HL-60/S4 treated with retinoic acid at 250 ng/mL for 4 days and 3 days (cell line): ENCODE results near the gene ATE1.

Experiments
- in situ Hi-C: fragments of 300-500 bp; cut with MboI; formaldehyde crosslinking; loops from 2 replicates; pipeline ENCODE4 v1.7.0; 2022; ENCODE audit warnings: low sequenced_read_pairs

The ATE1 gene

DNA sequence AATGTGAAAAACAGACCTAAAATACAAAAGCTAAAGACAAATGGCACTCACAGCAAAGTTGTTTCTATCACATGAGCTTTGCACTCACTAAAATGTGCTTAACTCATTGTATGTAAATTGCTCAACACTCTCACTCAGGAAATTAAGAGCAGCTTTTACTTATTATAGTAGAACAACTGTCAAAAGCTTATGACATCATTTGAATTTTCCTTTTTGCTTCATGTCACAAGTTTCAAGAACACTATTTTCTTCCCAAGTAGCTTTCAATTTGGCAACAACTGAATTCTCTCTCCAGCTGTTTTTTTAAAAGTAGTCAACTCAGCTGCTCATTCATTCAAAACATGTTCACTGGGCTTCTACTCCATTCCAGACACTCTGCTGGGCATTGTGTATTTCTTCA lies 46.9 kb downstream of the ATE1 start:
- in situ Hi-C loops: loop anchor here (10.0 kb wide), 2 partner anchors 56 to 936 kb away; no protein-coding TSS in a partner anchor

DNA sequence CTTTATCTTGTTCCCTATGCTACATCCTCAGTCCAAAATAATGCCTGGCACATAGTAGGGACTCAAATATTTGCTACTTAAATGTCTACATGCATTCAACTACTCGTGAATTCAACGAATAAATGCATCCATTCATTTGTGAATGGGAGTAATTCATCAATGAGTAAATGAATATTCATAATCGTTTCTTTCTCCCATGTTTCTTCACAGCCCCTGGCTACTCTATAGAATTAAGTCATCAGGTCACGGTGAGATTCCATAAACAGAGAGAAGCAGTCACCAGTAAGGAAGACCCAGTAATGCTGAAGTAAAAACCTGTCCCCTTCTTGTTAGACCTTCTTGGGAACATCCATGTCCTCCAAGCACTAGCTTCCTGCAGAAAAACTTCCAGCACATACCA lies 48.4 kb downstream of the ATE1 start:
- in situ Hi-C loops: no loop called here

DNA sequence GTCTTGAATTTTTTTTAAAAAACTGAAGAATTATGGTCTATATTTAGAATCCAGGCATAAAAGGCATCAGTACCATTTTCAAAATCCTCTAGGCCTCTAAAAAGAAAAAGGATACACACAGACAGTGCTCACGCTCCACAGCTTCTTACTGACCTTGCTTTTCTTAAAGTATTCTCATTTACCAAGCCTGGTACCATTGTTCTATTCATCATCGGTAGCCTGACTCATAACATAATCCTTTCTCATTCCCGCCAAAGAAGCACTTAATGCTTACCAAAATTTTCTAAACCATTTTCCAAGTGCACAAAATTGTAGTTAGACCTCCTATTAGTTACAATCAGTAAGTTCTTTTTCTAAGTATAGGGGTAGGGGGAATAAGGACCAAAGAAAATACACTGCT lies 54.6 kb downstream of the ATE1 start:
- in situ Hi-C loops: no loop called here

DNA sequence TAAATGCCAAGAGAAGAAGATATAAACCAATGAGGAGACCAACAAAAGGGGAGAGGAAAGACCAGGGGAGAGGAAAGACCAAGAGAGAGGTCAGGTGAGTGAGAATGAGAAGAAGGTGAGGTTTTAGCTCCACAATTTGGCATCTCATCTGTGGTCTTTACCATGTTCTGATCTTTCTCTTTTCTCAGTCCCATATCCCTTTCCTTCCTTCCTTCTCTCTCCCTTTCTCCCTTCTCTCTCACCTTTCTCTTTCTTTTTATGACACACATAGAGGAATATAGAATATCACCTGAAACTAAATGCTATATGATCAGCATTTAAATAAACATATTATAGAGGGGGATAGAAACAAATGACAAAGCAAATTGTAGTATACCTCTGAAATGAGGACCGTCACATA lies 57.4 kb downstream of the ATE1 start:
- in situ Hi-C loops: no loop called here

DNA sequence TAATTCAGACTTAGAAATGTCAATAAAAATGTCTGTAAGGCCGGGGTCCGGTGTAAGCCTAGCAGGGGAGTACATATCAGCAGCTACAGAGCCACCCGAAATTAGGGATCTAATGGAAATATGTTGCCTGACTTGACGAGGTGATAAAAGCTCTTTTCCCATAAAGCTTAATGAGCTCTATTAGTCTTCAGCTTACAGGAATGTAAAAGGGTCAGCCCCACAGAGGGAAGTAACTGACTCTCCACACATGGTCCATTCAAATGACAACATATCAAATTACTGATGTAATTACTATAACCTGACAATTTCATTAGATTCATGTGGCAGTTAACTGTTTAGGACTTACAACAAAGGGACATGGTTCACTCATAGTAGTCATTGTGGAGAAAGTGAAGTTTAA lies 62.3 kb downstream of the ATE1 start:
- in situ Hi-C loops: no loop called here

DNA sequence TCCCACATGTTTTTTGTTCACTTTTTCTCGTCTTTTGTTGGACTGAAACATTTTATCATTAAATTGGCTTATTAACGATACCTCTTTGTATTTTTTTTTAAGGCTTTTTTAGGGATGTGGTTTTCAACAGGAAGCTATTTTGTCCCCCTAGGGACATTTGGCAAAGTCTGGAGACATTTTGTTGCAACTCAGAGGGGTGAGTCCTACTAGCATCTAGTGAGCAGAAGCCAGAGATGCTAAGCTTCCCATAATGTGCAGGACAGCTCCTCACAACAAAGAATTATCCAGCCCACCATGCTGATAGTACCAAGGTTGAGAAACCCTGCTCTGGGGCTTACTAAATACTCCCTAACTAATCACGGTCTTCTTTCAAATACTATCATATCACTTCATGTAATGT lies 63.2 kb downstream of the ATE1 start:
- in situ Hi-C loops: no loop called here

DNA sequence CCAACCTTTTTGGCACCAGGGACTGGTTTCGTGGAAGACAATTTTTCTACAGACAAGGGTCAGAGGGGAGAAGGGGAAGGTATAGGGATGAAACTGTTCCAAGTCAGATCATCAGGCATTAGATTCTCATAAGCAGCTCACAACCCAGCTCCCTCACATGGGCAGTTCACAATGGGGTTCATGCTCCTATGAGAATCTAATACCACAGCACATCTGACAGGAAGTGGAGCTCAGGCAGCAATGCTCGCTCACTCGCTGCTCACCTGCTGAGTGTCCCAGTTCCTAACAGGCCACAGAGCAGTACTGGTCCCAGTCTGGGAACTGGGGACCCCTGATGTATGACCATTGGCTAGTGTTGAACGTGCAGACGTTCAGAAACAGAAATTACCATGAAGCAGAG lies 63.7 kb downstream of the ATE1 start:
- in situ Hi-C loops: no loop called here

DNA sequence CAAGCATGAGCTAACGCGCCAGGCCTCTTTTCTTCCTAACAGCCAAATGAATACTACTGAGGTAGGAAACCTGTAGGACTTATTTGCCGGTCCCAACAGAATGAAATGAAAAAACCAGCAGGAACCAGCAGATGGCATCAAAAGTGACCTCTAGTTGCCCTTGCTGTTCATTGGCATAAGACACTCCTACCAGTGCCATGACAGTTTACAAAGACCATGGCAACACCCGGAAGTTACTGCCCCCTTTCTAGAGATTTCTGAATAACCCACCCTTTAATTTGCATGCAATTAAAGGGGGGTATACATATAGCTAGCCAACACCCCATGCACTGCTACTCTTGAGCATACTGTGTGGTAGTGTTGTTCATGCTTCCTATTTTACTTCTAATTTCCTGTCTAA lies 65.2 kb downstream of the ATE1 start:
- in situ Hi-C loops: no loop called here

DNA sequence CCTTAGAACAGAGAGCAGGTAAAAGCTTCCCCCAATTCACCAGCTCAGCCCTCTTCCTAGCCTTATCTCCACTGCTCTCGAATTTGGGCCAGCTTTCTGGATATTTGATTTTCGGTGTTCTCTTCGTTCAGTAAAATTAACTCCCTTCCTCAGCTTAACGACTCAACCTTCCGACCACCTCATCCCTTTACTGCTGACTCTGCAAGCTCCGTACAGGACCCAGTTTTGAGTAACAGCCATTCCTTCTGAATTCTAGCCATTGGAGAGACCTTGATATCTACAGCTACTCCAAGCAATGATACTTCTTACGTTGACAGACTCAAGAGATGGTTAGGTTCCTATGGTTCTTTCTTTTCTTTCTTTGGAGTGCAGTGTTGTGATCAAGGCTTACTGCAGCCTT lies 65.8 kb downstream of the ATE1 start:
- in situ Hi-C loops: no loop called here

DNA sequence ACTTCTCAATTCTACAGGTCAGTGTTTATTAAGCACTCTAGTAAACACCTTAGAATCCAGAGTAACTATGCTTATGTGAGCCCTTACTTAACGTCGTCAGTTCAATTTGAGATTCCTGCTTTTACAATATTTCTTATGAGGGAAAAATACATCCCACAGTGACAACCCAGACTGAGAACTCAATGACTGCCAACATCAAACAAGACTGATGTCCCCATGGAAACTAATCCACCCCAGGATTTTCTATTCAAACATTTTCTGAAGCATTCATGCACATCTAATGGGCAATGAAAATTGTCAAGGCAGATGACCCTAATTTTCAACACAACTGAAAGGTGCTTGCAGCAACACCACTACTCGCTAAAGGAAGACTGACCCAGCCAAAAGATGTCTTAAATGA lies 67.0 kb downstream of the ATE1 start:
- in situ Hi-C loops: no loop called here

DNA sequence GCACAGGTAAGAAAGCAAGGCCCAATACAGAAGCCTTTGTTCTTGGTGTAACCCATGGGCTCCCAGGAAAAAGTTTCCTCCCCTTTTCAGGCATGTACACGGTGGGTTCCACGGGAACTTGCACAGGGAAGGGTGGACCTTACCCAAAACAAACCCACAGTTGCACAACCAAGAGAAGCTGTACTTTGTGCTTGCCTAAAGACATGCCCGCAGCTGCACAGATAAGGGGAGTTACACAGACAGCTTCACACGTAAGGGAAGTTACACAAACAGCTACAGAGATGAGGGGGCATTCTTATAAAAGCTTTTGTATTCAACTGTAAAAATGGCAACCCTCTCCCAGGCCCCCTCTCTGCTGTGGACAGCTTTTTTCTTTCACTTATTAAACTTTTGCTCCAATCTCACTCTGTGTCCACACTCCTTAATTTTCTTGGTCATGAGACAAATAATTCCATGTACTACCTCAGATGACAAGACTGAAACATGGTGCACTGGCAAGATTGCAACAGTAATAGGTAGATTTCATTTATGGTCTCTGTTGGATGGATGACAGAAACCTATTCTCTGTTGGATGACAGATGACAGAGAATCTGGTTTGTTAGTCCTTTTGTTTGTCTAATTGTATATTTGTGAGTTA lies 72.9 kb downstream of the ATE1 start:
- in situ Hi-C loops: no loop called here

DNA sequence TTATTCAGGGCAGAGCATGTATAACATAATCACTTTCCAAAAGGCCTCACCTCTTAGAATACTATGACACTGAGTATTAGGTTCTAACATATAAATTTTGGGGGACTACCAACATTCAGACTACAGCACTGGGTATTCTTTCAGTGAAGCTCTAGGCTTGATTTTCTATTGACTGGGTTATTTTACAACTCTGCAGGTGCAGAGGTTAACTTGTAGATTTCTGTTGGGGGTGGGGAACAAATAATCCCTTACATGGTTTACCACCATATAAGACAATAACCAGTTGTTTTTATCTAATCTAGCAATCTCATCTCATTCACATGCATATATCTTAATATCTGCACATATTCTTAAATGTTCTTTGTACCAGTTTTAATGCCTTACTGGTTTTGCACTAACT lies 73.9 kb downstream of the ATE1 start:
- in situ Hi-C loops: no loop called here

DNA sequence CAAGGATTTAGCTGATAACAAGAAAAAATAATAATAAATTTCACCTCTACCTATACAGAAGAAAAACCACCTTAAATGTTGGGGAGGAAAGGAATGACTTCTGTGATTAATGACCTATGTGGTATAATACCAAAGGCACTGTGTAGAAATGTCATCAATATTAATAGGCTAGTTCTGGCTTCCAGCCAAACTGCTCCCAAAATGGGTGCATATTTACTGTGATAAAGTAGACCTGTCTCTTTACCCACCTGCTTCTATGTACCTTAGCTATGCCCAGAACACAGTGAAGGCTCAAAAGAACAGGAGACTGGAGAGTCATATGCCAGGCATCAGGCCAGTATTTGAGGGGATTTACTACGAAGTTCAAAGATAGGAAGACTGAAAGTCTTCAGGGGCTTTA lies 76.0 kb downstream of the ATE1 start:
- in situ Hi-C loops: no loop called here

DNA sequence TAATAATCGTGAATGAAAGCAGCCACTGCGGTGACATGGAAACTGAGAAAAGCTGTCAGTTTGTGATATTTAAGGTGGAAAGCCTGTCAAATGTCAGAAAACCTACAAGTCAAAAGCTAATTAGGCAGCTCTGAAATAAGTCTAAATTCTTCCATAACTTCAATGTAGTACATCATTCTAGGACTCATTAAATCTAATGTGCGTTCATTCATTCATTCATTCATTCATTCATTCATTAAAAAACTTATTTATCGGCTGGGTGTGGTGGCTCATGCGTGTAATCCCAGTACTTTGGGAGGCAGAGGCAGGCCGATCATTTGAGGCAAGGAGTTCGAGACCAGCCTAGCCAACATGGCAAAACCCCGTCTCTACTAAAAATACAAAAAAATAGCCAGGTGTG lies 79.7 kb downstream of the ATE1 start:
- in situ Hi-C loops: no loop called here

DNA sequence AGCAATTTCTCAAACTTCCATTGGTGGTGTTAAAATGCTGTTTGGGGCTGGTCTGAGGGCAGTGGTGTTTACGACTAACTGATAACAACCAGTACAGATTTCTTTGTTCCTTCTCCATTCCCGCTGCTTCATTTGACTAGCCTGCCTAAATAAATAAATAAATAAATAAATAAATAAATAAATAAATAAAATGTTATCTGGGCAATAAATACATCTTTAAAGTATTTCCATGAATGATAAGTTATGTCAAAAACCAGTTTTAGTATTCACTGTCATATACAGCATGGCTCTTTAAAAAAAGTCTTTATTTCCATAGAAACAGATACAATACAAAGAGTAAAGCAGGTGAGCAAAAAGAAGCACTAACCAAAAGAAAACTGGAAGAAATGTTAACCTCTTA lies 81.3 kb downstream of the ATE1 start:
- in situ Hi-C loops: no loop called here

DNA sequence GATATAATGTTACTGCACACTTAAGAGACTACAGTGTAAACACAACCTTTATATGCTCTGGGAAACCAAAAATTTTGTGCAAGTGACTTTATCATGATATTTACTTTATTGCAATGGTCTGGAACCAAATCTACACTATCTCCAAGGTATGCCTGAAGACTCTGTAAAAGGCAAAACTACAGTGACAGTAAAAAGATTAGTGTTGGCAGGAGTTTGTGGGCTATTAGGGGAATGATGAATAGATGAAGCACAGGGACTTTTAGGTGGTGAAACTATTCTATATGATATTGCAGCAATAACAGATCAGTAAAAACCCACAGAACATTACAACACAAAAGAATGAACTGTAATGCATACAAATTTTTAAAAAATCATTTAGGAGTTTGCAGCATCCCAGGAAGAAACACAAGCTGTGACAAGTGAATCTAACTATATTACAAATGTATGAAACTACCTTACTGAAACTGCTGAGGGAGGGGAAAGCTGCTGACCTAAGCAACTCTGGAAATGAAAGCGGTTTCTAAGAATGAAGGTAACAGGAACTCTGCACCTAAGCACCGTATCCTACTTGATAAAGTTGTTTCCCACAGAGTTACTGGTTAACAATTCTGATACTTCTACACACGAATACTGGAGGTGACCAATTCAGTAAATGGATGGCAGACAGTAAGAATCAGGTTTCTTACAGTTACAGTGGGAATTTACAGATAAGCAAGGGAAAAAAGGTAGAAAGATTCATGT lies 82.6 kb downstream of the ATE1 start:
- in situ Hi-C loops: no loop called here

DNA sequence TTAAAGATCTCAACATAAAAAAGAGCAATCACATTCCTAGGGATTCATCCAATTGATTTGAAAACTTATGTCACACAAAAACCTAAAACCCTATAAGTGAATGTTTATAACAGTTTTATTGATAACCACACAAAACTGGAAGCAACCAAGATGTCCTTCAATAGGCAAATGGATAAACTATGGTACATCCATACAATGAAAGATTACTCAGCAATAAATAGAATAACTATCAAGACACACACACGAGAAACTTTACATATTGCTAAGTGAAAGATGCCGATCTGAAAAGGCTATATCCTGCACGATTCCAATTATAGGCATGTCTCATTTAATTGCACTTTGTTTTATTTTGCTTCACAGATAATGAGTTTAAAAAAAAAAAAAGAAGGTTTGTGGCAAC lies 83.3 kb downstream of the ATE1 start:
- in situ Hi-C loops: no loop called here

DNA sequence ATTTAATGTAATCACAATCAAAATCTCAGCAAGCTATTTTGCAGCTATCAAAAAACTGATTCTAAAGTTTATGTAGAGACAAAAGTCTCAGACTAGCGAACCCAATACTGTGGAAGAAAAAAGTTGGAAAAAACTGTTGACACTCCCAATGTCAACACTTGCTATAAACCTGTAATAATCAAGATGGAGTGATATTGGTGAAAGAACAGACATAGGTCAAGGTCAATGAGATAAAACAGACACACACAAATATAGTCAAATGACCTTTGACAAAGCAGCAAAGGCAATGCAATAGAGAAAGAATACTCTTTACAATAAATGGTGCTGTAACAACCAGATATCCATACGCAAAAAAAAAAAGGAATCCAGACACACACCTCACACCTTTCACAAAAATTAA lies 84.5 kb downstream of the ATE1 start:
- in situ Hi-C loops: no loop called here

DNA sequence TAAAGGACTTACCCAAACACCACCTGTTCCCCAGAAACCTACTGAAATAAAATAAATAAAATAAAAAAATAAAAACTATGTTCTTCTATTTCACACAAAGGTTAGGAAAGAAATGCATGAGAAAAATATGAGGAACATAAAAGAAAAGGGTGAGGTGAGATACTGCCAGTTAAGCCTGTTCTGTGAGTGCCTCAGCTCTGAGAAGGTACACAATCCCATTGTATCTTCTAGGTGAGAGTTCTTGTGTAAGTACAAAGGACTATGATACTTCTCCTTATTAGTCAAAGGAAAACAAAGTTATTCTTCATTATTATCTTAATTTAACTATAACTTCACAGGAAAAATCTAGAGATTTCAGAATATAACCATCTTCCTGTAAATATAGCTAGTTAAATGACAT lies 86.0 kb downstream of the ATE1 start:
- in situ Hi-C loops: no loop called here

DNA sequence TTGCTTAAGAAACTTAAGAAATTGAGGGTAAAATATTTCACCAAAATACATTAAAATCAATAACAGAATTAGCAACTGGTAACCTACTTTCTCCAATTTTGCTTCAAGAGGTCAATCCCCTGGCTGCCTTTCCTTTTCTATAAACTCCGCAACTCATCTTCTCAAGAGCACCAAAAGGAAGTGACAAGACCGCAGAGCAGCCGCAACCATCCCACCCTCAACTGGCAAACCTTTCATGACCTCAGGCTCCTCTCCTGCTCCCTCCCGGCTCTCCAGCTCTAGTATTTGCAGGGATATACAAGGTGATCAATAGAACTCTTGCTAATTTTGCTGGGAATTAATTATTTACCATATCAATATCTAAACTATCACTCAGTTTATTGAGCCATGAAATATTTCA lies 88.9 kb downstream of the ATE1 start:
- in situ Hi-C loops: no loop called here

DNA sequence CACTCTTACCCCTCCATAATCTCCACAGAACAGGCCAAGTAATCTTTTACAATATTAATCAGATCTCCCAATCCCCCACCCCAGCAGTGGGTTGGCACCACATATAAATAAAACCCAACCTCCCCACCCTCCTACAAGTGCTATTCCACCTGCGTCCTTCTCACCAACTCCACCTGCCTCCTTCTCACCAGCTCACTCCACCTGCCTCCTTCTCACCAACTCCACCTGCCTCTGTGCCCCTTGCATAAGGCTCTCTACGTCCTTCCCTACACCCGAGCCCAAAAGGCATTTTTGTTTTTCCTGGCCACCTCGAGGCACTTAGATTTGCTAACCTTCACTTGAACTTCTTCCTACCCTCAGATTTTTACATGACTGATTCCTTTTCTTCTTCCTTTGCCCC lies 89.7 kb downstream of the ATE1 start:
- in situ Hi-C loops: no loop called here

DNA sequence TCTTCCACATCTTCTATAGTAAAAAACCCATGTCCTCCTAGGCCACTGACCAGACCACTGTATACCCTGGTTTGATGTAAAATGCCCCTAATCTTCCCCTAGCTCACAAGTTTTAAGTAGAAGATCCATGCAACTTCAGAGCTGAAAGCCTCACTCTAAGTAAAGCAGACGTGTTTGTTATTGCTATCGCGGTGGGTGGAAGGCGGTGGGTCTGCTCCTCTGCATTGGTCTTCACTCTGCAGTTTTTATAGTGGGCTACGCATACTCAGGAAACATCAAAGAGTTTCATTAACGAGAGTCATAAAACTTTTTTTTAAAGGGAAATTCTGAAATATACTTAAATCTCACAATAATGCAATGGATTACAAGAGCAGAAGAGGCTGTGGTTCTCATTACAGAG lies 91.7 kb downstream of the ATE1 start:
- in situ Hi-C loops: no loop called here

DNA sequence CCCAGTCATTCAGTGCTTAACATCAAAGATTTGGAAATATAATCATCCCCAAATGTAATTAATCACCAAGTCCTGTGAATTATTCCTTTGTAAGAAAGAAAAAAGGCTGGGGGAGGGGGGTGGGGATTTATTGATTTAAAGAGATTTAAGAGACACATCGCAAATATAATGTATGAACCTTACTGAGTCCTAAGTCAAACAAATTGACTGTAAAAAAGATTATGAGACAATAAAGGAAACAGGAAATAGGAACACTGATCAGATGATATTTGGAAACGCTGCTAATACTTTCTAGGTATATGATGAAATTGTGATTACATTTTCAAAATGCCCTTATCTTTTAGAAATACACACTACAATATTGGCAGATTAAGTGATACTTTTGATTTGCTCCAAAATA lies 92.5 kb downstream of the ATE1 start:
- in situ Hi-C loops: no loop called here
